Liver (tissue), 3 donors: ENCODE results near the gene TM9SF2.

Source experiments
- CTCF ChIP-seq: fragments of 150-350 bp; IDR thresholded peaks from 2 replicates; pipeline ENCODE4 v1.5.1; 2017; ENCODE audit warnings: improper control_type of control experiment, low read depth, low read length; ENCODE audit not compliant: missing input control
- GABPA ChIP-seq, 2 donors: IDR thresholded peaks in 1 of 2; conservative IDR thresholded peaks in 1 of 2; 2 replicates each; pipeline ENCODE4 v1.6.1; 2016; ENCODE audit warnings: antibody characterized with exemption in 2 of 2, mild to moderate bottlenecking in 1 of 2, moderate library complexity in 1 of 2
- JUND ChIP-seq, 2 donors: IDR thresholded peaks; 2 replicates each; pipeline ENCODE4 v1.6.1; 2016; ENCODE audit warnings: antibody characterized with exemption in 2 of 2
- TAF1 ChIP-seq: conservative IDR thresholded peaks from 2 replicates; pipeline ENCODE4 v1.6.1; 2016; ENCODE audit warnings: antibody characterized with exemption, mild to moderate bottlenecking
- donor health status: healthy.
- donor health status: healthy.

- TF ChIP-seq CTCF (no peak), JUND (IDR thresholded peaks at IDR 0.05) (no peak), GABPA (IDR thresholded peaks at IDR 0.05 in 1 of 2, conservative IDR thresholded peaks at IDR 0.05 in 1 of 2) (no peak), TAF1 (no peak)
These were observed 84.3 kb downstream of the TM9SF2 start for GRCh38 chr13:99585609-99586008.
